VCaP (cell line): ENCODE measurements around the gene XPNPEP1.

Source experiments
- H3K27ac ChIP-seq: fragments of 450-650 bp; 2 replicates; pipeline ENCODE4 v1.5.1; 2017
- CTCF ChIP-seq: fragments of 450-650 bp; conservative IDR thresholded peaks from 2 replicates; pipeline ENCODE4 v1.5.1; 2017; ENCODE audit warnings: mild to moderate bottlenecking, moderate library complexity

XPNPEP1 gene

GRCh38 chr10:109853921-109854320 is 69.4 kb downstream of the XPNPEP1 start:
- TF ChIP-seq CTCF, result no peak
- H3K27ac ChIP-seq, result no peak overlapping the region

- TF ChIP-seq CTCF, result peak; percentile 95
- H3K27ac ChIP-seq, result no peak overlapping the region
These were observed 70.8 kb downstream of the XPNPEP1 start for GRCh38 chr10:109852475-109853037.

- H3K27ac ChIP-seq, result no peak overlapping the region
- no peak for TF ChIP-seq CTCF
These were observed 71.5 kb downstream of the XPNPEP1 start for GRCh38 chr10:109851616-109852474.

GRCh38 chr10:109846832-109847231 is 76.5 kb downstream of the XPNPEP1 start:
- H3K27ac ChIP-seq, result no peak overlapping the region
- TF ChIP-seq CTCF, result no peak

GRCh38 chr10:109845308-109845707 is 78.0 kb downstream of the XPNPEP1 start:
- H3K27ac ChIP-seq, result no peak overlapping the region
- TF ChIP-seq CTCF, result no peak

GRCh38 chr10:109838592-109839244 is 84.6 kb downstream of the XPNPEP1 start:
- TF ChIP-seq CTCF, result no peak
- H3K27ac ChIP-seq, result no peak overlapping the region

GRCh38 chr10:109837384-109837783 is 85.9 kb downstream of the XPNPEP1 start:
- no peak for TF ChIP-seq CTCF
- no peak overlapping the region for H3K27ac ChIP-seq
